HG02840 (cell line): ENCODE measurements around the gene SLC2A11.

Experiments used
- ATAC-seq: cut with Tn5 transposase; IDR thresholded peaks from one replicate; pipeline ENCODE4 v1.9.1; 2021; ENCODE audit warnings: mild to moderate bottlenecking, moderate library complexity, moderate number of reproducible peaks; ENCODE audit not compliant: unreplicated experiment, low FRiP score

The SLC2A11 gene

GRCh38 chr22:23831781-23832180, 25.9 kb upstream of the SLC2A11 start:
- no peak for ATAC-seq

GRCh38 chr22:23832226-23833016, 25.3 kb upstream of the SLC2A11 start:
- ATAC-seq = no peak

DNA sequence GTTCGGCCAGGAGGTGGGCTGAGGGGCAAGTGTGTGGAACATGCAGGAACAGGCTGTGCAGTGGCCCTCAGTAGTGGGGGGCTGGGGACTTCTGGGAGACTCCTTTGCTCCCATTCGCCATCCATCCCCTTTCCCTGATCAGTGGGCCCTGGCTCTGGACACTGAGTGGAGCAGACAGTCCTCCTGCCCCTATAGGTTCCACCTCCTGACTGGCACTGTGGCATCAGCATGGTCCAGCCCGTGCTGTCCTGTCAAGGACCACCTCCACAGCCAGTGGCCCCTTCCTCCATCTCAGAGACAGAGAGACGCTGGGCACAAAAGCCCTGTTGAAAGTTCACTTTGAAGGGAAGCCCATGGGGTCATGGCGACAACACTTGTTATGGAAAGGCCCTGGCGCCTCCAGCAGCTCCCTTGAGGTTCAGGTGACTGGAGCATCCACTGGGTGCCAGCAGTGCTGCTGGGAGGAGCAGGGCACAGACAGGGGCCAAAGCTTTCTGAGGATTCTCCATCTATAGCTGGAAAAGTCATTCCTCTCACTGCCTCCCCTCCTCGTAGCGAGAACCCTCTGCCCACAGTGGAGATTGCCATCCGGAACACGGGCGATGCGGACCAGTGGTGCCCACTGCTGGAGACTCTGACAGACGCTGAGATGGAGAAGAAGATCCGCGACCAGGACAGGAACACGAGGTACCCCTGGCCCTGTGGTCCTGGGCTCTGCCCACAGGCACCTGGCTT, 24.5 kb upstream of the SLC2A11 start:
- no peak for ATAC-seq

DNA sequence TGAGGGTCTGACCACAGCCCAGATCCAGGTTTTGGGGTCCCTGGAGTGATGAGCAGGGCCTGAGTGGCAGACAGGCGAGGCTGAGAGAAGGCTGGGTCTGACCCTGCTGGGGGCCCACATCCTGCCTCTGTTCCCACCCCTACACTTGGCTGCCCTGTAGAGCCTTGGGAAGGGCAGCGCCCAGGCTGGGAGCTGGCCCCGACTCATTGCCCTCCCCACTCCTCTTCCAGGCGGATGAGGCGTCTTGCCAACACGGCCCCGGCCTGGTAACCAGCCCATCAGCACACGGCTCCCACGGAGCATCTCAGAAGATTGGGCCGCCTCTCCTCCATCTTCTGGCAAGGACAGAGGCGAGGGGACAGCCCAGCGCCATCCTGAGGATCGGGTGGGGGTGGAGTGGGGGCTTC, 23.8 kb upstream of the SLC2A11 start:
- no peak for ATAC-seq

- ATAC-seq = no peak
Measured at GRCh38 chr22:23834406-23834792, 23.3 kb upstream of the SLC2A11 start.

GRCh38 chr22:23834793-23835483, 22.7 kb upstream of the SLC2A11 start:
- ATAC-seq = no peak

DNA sequence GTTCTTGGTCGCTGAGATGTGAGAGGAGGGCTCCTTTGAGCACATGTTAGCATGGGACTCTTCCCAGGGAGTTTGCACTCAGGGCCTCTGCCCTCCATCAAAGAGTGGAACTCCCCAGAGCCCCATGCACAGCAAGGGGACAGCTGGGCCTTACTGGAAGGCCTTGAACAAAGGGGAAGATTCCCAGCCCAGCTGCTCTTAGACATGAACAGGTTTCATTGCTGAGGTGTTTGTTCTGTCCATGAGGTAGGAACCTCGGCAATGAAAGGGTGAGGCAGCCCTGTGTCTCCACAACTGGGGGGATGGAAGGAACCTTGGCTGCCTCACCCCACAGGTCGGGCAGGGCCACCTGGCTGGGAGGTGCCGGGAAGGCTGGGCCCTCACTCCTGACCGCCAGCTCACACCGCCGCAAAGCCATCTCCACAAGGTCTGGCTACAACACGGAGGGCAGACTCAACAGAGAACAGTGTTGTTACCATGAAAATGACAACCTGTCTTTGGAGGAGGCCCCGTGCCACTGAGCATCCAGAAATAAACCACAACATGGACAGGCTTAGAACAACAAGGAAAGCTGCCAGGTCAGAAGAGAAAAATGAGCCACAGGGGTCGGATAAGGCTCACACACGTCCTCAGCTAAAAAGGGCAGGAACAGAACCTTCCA, 22.1 kb upstream of the SLC2A11 start:
- ATAC-seq = no peak

DNA sequence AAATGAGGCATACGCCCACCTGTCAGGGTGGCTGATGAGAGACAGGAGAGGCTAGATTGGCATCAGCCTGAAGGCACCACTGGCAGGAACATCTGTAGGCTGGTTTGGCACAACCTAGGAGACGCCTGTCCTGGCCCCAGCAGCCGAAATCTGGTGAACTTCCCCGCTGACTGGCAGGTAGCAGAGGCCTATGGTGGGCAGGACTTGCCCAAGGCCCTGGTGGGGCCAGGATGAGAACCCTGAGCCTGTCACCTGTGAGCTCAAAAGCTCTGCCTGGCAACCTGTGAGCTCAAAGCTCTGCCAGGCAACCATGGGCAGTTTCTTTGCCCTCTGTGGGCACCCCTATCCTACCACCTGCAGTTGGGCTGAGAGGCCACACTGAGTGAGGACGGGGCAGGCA, 21.4 kb upstream of the SLC2A11 start:
- ATAC-seq = no peak

DNA sequence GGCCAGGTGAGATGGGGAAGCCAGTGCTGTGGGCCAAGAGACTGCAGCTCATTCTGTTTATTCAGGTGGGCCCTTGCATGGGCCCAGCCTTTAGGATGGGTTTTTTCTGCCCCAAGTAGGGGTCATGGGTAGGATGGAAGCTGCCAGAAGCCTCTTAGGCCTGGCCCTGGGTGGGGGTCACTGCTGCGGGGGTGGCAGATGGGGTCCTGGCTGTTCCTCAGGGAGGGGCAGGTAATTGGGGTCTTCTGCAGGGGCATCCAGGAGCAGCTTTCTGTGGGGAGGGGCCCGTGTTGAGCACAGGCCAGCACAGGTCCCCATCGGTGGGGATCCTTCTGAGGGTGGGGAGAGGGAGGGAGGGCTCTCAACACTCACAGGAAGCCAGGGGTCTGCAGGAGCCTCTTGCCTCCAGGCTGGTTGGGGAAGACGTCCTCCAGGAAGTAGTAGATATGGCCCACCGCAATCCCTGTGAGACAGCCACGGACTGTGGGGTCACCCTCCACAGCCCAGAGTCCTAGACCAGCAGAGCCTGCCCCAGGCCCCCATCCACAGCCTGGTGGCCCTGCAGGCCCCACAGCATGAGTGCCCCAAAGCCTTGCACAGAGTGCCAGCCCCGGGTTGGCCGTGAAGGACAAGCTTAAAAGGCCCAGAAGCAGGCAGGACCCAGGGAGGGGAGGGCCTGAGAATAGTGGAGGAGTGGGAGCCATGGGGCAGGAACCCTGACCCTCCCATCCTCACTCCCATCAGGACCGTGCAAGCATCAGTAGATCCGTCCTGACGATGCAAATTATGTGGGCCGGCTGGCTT, 20.8 kb upstream of the SLC2A11 start:
- no peak for ATAC-seq

DNA sequence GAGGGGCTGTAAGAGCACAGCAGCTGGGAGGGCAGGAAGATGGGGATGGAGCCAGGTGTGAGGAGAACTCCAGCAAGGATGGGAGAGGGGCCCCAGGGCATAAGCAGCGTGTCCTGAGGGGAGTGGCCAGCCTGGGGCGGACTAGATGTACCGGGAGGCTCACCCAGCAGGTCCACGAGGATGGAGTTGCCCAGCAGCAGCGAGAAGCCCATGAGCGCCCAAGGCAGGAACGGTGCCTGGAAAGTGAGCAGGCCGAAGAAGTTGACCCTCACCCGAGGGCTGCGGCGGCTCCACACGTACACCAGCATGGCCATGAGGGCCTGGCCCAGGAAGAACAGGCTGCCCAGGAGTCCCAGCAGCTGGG, 20.2 kb upstream of the SLC2A11 start:
- no peak for ATAC-seq

GRCh38 chr22:23837911-23838680, 19.6 kb upstream of the SLC2A11 start:
- ATAC-seq = peak; percentile 13

- ATAC-seq = peak; percentile 85
Measured at GRCh38 chr22:23838681-23839468, 18.8 kb upstream of the SLC2A11 start, which contains the start of gene DERL3. DERL3 (minus strand) TSS chr22:23839006; CDS start chr22:23838987, 19 bp downstream.

- no peak for ATAC-seq
Measured at GRCh38 chr22:23840026-23840425, 17.6 kb upstream of the SLC2A11 start.

DNA sequence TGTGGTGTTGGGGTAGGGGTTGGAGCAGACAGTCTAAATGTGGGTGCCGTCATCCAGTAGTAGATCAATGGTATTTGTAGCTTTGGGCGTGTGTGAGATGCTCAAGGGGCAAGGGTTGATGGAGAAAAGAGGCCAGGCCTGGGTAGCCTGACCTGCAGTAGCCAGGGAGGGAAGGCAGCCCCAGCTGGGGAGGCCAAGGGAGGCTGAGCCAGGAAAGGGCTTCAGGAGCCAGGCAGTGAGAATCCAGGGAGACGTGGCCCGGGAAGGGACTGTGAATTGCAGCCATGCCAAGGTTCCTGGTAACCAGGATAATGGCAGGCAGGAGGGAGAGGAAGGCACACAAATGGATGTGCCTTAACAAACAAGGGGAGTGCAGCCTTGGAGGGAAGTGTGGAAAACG, 16.4 kb upstream of the SLC2A11 start:
- ATAC-seq = no peak

DNA sequence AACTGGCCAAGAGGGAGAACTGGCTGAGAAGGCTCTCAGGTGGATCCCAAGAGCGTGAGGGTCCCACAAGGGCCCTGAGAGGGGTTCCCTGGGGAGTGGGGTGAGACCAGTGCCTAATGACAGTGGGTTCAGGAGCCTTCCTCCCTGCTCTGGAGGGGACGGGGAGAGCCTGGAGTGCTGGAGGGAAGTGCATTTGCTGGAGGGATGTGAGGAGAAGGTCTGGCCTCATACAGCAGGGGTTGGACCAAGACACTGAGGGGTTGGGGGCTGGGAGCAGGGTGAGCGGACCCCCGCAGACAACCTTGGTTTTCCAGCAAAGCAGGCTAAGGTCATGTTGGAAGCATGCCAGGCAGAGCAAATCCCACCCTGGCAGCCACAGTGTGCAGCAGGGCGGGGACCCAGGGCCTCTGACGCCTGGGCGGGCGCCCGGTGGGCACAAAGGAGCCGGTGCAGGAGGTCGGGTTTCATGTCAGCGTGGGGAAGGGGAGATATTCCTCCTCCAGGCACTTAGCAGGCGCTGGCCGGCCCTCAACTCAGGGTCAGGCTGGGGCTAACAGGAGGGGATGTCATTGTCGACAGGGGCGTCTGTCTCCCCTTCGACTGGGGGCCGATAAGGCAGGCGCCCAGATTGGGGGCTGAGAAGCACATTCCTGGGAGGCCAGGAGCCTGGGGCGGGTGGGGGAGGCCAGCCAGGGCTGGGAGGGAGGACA, 15.8 kb upstream of the SLC2A11 start:
- ATAC-seq = no peak

GRCh38 chr22:23842599-23842998, 15.1 kb upstream of the SLC2A11 start:
- no peak for ATAC-seq

- no peak for ATAC-seq
Measured at GRCh38 chr22:23844739-23845202, 12.9 kb upstream of the SLC2A11 start.
